H4 (cell line): Measurements from ENCODE around the gene ATP6V0A1. TPM values are rescaled to one million over a fixed set of nuclear protein-coding genes. Genes with fewer than 3 reads are reported as not detected.
"Not testable (repeated sequence)": the region's sequence is repeated elsewhere in the genome, so short reads cannot be mapped to it uniquely, and the experiment has no call there.

Source experiments
- DNase-seq: peaks from one replicate; pipeline ENCODE4 v3.0.0-alpha.2; 2015; ENCODE audit warnings: low spot score
- total RNA-seq: library from RNA; depleted of rRNA; stranded (reverse); fragments of >200 nt; shearing (Covaris generic); gene quantifications from 2 replicates; pipeline ENCODE4 v1.2.3, GENCODE V29; 2014

Gene ATP6V0A1
- total RNA-seq, 1 experiment from 2014 or later = 21.5 TPM

DNA sequence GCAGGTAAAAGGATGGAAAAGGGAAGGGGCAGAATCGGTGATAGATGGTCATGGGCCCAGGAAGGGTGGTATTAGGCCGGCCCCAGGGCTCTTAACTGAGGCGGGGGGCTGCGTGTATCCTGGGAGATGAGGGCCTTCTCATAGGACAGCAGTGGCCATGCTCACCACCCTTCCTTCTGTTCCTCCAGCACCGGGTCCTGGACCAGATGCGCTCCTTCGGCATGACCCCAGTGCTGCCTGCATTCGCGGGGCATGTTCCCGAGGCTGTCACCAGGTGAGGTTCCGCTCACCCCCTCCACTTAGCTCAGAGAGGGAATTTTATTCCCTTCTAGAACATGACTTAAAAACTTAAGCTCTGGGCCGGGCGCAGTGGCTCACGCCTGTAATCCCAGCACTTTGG, 79.8 kb downstream of the ATP6V0A1 start:
- no peak for DNase-seq

DNA sequence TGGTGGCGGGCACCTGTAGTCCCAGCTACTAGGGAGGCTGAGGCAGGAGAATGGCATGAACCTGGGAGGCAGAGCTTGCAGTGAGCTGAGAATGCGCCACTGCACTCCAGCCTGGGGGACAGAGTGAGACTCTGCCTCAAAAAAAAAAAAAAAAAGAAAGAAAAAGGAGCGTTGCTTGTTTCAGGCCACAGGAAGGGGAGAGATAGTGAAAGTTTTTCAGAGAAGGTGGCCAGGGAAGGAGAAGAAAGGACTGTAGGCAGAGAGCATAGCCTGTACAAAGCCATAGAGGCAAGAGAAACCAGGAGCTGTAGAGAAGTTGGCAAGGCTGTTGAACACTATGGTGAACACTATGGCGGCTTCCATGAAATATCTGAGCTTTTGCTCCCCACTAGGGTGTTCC, 81.9 kb downstream of the ATP6V0A1 start:
- not testable (repeated sequence) for DNase-seq

DNA sequence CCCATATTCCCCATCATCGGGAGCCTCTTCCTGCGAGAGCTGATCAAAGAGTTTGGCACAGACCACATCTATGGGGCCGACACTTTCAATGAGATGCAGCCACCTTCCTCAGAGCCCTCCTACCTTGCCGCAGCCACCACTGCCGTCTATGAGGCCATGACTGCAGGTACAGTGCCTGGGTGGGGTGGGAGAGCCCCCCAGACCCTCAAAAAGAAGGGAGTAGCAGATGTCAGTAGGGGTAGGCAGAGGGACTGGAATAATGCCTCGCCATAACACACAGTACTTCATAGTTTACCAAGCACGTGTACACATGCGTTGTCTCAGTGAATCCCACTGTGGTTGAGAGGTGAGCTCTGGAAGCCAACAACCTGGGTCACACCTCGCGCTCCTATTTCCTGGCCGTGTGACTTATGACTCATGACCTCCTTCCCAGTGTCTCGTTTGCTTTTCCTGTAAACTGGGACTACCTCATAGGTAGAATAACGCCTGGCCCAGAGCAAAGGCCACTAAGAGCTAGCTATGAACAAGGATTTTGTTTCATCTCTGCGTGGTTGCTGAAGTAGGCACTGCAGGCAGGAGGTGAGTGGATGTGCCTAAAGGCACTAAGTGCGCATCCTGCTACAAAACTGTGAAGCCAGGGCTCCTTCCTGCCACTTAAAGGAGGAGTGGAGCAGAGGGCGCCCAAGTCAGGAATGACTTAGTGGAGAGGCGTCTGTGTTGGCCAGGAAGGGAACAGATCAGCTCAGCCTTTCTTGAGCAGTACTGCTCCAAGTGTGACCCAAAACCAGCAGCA, 82.6 kb downstream of the ATP6V0A1 start:
- DNase-seq = no peak

DNA sequence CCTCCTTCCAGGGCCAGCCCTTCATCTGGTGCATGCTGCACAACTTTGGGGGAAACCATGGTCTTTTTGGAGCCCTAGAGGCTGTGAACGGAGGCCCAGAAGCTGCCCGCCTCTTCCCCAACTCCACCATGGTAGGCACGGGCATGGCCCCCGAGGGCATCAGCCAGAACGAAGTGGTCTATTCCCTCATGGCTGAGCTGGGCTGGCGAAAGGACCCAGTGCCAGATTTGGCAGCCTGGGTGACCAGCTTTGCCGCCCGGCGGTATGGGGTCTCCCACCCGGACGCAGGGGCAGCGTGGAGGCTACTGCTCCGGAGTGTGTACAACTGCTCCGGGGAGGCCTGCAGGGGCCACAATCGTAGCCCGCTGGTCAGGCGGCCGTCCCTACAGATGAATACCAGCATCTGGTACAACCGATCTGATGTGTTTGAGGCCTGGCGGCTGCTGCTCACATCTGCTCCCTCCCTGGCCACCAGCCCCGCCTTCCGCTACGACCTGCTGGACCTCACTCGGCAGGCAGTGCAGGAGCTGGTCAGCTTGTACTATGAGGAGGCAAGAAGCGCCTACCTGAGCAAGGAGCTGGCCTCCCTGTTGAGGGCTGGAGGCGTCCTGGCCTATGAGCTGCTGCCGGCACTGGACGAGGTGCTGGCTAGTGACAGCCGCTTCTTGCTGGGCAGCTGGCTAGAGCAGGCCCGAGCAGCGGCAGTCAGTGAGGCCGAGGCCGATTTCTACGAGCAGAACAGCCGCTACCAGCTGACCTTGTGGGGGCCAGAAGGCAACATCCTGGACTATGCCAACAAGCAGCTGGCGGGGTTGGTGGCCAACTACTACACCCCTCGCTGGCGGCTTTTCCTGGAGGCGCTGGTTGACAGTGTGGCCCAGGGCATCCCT, 84.8 kb downstream of the ATP6V0A1 start:
- DNase-seq = no peak

DNA sequence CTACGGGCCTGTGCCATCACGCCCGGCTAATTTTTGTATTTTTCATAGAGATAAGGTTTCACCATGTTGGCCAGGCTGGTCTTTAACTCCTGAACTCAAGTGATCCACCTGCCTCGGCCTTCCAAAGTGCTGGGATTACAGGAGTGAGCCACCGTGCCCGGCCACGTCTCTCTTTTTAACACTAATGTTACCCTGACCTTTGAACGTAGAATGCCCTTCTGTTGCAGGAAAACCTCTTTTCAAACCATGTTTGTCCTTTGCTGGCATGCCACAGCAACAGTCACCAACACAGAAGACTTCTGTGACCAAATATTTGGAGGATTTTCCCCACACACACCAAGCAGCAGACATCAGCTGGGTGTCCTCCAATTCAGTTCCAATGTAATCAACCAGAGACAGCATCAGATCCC, 86.2 kb downstream of the ATP6V0A1 start:
- no peak for DNase-seq

DNA sequence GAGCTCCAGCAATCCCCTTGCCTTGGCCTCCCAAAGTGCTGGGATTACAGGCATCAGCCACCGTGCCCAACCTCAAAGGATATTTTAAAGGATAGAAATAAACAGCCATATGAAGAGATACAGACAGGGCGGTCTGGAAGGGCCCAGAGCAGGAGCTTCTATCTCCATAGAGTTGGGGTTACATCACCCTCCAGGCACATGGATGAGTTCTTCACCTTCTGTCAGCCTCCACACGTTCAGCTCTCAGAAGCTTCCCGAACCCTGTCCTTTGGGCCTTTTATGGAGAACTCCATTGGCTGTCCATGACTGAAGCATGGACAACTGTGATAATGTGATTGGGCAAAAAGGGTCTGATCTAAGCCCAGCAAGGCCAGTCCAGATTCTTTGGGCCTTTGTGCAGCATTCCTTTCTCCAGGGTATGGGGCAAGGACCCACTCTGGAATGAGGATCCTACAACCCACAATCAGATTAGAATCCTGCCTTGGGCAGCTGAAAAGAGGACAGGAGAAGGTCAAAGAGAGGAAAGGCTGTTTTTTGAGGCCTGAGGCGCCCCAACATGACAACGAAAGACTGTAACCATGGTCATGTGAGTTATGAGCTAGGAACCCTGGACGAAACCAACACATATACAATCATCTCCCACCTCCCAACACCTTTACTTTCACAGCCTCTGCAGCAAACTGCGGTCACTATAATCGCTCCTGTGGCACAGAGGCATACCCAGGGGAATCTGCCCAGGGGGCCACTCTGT, 87.3 kb downstream of the ATP6V0A1 start:
- DNase-seq = not testable (repeated sequence)

DNA sequence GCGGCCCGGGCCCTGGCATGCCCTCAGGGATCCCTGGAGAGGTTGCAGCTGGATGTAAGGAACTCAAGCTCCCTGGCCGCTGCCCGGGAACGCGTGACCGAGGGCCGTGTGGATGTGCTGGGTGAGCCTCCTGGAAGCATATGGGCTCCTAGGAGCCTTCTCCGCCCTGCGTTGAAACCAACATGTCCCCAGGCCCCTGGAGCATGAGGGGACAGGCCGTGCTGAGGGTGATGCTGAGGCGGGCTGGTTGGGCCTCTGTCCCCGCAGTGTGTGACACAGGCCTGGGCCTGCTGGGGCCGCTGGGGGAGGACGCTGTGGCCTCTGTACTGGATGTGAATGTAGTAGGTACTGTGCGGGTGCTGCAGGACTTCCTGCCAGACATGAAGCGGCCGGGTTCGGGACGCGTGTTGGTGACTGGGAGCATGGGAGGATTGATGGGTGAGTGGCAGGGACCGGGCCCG, 88.4 kb downstream of the ATP6V0A1 start:
- no peak for DNase-seq

DNA sequence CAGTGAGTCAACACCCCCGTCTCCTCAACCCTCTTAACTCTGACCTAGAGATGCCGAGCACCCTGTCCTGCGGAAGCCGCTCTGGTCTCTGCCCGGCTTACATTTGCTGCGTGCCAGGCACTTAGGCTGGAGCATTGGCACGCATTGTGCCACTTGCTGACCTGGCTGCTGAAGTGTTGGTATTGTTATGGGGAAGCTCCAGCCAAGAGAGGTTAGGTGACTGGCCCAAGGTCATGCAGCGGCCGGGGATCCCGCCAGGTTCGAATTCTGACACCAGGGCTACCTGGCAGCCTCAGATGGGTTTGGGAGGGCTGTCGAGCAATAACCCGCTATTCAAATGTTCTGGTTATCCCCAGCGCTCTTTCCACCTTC, 89.0 kb downstream of the ATP6V0A1 start:
- DNase-seq = no peak

DNA sequence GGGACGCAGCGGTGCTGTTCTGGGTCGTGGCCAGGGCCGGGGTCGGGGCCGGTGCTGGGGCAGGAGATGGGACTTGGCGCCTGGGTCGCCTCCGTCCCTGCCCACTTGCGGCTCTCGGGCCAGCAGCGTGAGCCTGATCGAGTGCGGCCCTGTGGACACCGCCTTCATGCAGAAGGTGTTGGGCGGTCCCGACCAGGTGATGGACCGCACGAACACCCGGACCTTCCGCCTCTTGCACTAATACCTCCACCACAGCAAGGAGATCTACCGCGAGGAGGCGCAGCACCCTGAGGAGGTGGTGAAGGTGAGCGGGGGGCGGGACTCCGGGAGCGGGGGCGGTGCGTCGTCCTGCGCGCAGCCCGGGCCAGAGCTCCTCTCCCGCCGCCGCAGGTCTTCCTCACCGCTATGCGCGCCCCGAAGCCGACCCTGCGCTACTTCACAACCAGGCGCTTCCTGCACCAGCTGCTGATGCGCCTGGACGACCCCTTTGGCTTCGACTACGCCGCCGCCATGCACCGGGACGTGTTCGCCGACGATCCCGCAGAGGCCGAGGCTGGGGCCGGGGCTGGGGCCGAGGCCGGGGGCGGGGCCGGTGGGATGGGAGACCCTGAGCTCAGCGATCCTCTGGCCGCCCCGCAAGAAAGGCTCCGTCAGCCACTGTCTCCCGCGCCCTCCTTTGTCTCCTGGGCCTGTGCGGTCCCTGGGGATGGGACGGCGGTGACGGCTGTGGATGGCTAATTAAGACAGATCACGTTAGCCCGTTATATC, 89.6 kb downstream of the ATP6V0A1 start:
- no peak for DNase-seq

DNA sequence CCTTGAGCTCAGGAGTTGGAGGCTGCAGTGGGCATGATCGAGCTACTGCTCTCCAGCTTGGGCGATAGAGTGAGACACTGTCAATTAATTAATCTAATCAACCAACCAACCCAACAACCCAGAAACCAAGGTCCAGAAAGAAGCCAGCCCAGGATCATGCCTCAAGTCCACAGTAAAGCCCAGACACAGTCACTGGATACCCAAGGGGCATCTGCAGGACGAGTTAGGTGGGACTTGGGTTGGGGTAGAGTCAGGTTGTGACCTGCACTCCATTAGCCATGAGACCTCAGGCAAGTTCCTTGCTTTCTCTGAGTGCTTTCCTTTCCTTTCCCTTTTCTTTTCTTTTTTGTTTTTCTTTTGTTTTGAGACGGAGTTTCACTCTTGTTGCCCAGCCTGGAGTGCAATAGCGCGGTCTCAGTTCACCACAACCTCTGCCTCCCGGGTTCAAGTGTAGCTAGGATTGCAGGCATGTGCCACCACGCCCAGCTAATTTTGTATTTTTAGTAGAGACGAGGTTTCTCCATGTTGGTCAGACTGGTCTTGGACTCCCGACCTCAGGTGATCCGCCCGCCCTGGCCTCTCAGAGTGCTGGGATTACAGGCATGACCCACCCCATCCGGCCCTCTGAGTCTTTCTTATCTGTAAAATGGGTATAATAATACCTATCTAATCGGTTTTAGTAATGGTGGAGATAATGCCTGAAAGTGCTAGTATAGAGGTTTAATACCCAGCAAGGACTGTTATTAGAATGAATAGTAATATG, 90.5 kb downstream of the ATP6V0A1 start:
- DNase-seq = no peak

DNA sequence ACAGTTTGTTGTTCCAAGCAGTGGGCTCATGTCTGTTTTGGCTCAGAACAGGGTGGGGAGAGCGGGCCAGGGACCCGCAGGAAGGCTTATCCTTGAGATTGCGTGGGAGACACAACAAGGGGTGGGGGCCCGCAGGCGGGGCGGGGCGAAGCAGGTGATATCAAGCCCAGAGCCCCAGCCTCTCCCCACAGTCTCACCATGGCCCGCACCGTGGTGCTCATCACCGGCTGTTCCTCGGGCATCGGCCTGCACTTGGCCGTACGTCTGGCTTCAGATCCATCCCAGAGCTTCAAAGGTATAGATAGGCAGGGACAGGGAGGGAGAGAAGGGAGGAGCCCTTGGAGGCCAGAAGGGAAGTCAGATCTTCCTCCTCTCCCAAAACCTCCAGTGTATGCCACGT, 94.1 kb downstream of the ATP6V0A1 start, which contains the start of gene HSD17B1:
TSS of gene HSD17B1 (plus strand) at position 188 of the 400 bp plus-strand sequence. CDS start at position 199, 11 bp downstream.
- DNase-seq = not testable (repeated sequence)

DNA sequence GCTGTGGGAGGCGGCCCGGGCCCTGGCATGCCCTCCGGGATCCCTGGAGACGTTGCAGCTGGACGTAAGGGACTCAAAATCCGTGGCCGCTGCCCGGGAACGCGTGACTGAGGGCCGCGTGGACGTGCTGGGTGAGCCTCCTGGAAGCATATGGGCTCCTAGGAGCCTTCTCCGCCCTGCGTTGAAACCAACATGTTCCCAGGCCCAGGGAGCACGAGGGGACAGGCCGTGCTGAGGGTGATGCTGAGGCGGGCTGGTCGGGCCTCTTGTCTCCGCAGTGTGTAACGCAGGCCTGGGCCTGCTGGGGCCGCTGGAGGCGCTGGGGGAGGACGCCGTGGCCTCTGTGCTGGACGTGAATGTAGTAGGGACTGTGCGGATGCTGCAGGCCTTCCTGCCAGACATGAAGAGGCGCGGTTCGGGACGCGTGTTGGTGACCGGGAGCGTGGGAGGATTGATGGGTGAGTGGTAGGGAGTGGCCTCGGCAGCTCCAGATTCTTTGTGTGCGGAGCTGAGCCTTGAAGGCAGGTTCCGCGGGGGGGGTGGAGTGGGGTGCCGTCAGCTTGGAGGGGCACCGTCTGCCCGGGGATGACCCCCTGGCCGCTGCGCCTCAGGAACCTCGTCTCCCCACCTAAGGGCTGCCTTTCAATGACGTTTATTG, 94.6 kb downstream of the ATP6V0A1 start:
- DNase-seq = no peak

DNA sequence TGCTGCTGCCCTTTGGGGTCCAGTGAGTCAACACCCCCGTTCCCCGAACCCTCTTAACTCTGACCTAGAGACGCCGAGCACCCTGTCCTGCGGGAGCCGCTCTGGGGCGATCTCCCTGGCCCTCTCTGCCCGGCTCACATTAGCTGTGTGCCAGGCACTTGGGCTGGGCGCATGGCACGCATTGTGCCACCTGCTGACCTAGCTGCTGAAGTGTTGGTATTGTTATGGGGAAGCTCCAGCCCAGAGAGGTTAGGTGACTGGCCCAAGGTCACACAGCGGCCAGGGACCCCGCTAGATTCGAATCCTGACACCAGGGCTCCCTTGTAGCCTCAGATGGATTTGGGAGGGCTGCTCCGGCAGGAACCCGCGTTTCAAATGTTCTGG, 95.2 kb downstream of the ATP6V0A1 start:
- DNase-seq = no peak

DNA sequence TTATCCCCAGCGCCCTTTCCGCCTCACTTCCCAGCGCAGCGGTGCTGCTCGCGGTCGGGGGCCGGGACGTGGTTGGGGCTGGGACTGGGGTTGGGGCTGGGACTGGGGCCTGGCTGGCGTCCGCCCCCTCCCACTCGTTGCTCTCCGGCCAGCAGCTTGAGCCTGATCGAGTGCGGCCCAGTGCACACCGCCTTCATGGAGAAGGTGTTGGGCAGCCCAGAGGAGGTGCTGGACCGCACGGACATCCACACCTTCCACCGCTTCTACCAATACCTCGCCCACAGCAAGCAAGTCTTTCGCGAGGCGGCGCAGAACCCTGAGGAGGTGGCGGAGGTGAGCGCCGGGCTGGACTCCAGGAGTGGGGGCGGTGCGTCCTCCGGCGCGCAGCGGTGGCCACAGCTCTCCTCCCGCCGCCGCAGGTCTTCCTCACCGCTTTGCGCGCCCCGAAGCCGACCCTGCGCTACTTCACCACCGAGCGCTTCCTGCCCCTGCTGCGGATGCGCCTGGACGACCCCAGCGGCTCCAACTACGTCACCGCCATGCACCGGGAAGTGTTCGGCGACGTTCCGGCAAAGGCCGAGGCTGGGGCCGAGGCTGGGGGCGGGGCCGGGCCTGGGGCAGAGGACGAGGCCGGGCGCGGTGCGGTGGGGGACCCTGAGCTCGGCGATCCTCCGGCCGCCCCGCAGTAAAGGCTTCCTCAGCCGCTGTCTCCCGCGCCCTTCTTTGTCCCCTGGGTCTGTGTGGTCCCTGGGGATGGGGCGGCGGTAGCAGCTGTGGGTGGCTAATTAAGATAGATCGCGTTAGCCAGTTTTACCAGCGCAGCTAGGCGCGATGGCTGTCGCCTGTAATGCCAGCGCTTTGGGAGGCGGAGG, 95.8 kb downstream of the ATP6V0A1 start:
- peak; percentile 77 for DNase-seq

DNA sequence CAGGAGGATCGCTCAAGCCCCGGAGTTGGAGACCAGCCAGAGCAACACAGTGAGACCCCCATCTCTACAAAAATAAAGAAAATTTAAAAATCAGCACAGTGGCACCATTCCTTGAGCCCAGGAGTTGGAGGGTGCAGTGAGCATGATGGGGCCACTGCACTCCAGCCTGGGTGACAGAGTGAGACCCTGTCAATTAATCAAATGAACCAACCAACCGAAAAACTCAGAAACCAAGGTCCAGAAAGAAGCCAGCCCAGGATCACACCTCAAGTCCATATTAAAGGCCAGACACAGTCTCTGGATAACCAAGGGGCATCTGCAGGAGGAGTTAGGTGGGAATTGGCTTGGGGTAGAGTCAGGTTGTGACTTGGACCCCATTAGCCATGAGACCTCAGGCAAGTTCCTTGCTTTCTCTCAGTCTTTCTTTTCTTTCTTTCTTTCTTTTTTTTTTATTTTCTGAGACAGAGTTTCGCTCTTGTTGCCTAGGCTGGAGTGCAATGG, 96.5 kb downstream of the ATP6V0A1 start:
- DNase-seq = no peak

DNA sequence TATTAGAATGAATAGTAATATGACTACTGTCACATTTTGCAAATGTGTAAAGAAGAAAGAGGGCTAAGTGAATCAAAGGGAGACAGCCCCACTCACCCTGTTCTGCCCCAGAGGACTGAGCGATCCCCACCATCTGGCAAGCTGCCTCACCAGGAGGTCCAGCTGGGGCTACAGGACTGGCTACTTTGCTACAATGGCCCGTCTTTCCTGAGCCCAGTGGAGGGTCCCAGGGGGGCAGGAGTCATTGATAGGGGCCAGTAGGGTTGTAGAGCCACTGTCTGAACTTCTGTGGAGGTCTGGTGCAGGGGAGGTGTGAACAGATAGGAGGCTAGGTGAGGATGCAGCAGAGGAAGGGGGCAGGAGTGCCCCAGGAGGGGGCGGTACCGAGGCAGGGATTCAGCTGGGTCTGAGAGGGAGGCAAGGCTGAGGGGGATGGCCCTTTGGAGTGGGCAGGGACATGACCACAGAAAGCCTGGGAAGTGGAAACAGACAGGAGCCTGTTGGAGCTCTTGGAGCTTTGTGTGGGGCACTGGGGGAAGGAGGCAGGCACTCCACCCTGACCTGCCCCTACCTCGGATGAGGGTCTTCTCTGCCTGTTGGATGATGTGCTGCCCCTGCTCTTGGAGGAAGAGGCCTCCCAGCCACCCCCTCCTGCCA, 97.4 kb downstream of the ATP6V0A1 start:
- DNase-seq = not testable (repeated sequence)

DNA sequence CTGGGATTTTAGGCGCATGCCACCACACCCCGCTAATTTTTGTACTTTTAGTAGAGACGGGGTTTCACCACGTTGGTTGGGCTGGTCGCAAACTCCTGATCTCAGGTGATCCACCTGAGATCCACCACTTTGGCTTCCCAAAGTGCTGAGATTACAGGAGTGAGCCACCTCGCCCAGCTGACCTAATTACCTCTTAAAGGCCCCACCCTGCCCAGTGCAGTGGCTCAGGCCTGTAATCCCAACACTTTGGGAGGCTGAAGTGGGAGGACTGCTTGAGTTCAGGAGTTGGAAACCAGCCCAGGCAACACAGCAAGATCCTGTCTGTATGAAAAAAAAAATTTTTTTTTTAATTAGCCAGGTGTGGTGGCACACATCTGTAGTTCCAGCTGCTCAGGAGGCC, 100.4 kb downstream of the ATP6V0A1 start:
- DNase-seq = no peak

DNA sequence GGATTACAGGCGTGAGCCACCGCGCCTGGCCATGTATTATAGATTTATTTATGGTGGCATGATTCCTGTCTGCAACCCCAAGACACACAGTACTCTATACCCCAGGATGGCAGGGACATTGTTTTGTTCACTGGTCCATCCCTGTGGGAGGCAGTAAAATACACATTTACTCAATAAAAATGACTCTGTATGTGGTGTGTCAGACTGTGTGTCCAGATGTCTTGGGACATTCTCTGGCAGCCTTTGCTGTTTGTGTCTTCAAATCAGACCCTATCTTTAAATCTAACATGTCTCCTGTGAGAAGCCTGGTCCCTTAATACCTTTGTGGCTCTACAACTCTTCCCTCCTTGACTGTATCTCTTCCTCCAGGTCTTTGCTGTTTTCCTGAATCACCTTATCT, 101.6 kb downstream of the ATP6V0A1 start:
- DNase-seq = no peak
